ENCODE results near the gene MINDY4.

Gene MINDY4

GRCh38 chr7:30903146-30903545 is 131.9 kb downstream of the MINDY4 start:
- DNase-seq (ENCODE audit: low read depth): no peak

- no peak for DNase-seq (ENCODE audit: low read depth)
These were observed 133.3 kb downstream of the MINDY4 start for GRCh38 chr7:30904561-30904960.

DNA sequence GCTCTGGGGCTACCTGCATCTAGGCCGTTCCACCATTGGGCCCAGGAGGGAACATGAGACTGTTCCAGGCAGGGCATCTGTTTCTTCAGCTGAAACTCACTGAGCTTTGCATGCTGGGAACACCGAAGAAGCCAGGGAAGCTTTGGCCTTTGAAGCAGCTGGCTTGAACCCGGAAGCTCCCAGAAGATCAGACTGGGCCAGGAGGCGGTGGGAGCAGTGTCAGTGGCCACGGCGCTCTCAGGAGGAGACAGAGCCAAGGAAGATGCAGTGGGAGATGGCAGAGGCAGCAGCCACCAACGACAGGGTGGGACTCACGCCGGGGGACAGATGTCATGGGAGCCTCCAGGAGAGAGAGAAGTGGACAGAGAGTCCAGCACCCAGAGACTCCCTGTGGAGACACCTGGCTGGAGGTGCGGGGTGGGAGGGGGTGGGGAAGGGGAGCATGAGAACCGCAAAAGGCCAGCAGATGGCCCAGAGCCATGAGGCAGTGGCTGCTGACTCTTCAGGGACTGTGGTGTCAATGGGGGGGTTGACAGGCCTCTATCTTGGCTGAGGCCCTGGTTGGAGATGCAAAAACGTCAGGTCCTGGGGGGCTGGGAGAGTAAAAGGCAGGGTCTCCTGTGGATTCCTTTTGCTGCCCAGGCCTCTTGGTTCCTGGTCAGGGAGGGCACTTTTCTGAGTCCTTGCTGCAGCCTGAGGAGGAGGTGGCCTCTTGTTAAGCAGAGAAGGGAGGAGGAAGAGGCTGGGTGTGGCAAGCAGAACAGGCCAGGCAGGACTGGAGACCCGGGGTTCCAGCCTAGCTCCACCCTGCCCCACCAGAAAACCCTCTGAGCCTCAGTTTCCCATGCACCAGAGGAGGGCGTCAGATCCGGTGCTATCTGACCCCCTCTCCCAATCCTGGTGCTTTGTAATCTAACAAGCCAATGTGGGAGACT is 134.1 kb downstream of the MINDY4 start:
- no peak for DNase-seq (ENCODE audit: low read depth)

DNA sequence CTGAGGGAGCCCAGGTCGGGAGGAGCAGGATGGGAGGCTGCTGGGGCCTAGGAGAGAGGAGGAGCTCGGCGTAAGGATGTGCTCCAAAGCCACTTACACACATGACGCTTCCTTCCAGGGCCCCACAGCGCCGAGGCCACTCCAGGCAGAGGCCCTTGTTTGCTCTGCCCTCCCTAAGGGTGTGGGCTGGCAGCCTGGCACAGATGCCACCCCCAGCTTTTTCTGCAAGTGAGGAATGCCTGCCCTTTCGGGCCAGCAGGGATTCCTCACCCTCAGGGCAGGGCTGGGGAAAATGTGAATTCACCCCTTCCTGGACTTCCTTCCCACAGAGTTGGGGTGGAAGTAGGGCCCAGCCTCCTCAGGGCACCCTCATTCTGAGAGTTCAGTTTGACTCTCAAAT is 134.8 kb downstream of the MINDY4 start:
- DNase-seq (ENCODE audit: low read depth): peak; percentile 33

DNA sequence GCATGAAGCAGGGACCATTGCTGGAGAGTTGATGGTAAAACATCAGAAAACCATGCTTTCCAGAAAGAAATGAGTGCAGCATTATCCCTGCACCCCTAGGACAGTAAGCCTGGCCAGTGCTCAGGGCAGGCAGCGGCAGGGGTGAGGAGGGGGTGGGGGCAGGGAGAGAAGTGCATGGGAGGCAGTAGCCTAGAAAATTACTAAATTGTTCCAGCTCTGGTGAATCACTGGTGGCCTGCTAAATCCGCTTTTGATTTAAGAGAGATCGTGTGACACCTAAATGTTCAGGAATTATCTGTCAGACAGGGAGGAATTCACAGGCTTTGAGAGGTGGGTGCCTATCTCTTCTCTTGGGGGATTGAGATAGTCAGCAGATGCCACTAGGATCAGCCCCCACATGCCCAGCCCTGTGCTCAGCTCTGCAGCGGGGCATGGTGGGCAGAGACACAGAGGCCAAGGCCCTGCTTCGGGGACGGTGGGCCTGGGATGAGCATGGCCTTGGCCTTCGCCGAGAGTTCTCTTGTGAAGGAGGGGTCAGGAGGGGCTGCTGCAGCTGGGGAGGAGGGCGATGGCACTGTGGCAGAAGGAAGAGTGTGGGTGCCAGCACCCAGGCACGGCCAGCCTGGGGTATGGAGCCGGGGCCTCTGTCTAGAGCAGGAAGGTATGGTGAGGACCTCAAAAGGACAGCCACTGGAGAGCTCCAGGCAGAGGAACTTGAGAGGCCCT is 135.5 kb downstream of the MINDY4 start:
- DNase-seq (ENCODE audit: low read depth): peak; percentile 84

GRCh38 chr7:30907527-30908267 is 136.5 kb downstream of the MINDY4 start:
- peak; percentile 55 for DNase-seq (ENCODE audit: low read depth)

DNA sequence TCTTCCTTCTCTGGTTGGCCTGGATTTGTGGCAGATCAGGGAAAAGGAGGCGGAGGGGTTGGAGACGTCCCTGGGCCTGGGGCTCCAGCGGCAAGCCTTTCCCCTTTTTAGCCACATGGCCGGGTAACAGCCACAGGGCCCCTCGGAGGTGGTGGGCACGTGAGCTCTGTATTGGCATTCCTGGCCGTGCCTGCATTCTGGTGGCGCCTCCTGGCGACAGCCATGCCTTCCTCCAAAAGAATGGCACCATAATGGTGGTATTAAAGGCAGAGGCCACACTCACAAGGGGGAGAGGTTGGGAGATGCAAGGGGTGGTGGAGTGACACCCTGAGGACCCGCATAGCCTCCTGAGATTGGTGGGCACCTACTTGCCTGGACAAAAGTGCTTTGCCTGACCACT is 137.5 kb downstream of the MINDY4 start:
- DNase-seq (ENCODE audit: low read depth): no peak

GRCh38 chr7:30909431-30909830 is 138.2 kb downstream of the MINDY4 start:
- DNase-seq (ENCODE audit: low read depth): no peak

- no peak for DNase-seq (ENCODE audit: low read depth)
These were observed 139.3 kb downstream of the MINDY4 start for GRCh38 chr7:30910411-30911073.

DNA sequence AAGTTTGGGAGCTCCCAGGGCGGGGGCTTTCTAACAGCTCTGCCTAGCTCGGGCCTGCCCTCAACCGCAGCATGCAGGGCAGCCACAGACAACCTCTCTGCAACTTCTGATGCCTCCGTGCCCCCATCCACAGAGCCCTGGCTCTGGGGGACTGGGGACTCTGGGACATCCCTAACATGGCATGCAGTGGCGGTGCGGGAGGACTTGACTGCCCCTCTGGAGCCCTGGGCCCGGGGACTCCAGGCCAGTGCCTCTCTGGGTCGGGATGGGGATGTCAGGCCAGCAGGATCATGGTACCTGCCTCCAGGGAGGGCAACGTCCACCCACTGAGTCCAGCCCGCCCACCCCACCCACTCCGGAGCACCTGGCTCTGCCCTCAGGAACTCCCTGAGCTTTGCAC is 139.9 kb downstream of the MINDY4 start:
- DNase-seq (ENCODE audit: low read depth): no peak

- DNase-seq (ENCODE audit: low read depth): peak; percentile 63
These were observed 140.3 kb downstream of the MINDY4 start, which contains the start of gene AQP1 for GRCh38 chr7:30911561-30911969. Gene AQP1, plus strand, starts transcription at chr7:30911853. Its CDS starts 57 bp downstream, at chr7:30911910.

- no peak for DNase-seq (ENCODE audit: low read depth)
These were observed 141.0 kb downstream of the MINDY4 start for GRCh38 chr7:30912021-30912730.

DNA sequence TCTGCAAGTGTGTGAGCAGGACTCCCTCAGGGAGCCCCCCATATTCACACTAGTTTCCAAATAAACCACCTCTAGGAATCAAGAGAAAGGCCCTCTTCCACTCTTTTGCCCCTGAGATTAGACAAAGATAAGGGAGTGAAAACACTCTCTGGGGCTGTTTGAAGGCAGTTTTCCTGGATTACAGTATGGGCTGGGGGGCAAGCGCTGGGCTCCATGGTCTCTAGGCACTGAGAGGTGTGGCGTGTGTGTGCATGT is 141.4 kb downstream of the MINDY4 start:
- no peak for DNase-seq (ENCODE audit: low read depth)

DNA sequence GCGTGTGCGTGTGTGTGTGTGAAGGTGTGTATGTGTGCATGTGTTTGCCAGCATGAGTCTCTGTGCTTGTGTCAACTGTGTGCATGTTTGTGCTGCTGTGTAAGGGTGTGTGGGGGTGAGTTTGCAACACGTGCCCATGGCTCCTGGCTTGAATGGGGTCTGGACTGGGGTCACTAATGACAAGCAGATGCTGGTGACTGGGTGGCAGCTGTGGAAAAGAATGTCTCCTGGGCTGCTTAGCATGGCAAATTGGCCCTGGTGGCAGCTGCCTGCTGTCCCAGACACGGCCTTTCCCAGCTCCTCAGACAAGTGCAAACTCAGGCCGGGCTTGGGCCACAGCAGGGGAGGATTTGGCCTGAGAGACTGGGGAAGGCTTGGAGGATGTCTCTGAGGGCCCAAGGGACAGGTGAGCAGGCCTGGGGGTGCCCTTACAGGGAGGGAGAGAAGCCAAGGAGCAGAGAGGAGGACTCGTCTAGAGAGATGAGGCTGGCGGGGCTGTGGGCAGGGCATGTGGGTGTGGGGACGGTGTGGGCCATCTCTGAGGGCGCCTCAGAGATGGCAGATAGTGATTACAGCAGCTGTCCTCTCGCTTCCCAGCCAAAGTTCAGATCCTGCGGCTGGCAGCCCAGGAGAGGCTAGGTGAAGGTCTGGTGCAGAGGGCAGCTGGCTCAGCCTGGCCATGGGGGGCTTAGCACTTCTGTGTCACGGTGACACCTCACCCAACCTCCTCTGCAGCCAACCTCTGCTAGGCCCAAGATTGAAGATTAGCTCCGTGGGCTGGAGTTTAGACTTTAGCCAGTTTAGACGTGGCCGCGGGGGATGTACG is 142.0 kb downstream of the MINDY4 start:
- DNase-seq (ENCODE audit: low read depth): no peak

GRCh38 chr7:30913821-30914515 is 142.8 kb downstream of the MINDY4 start:
- no peak for DNase-seq (ENCODE audit: low read depth)

- DNase-seq (ENCODE audit: low read depth): peak; percentile 87
These were observed 143.4 kb downstream of the MINDY4 start for GRCh38 chr7:30914596-30914995.

GRCh38 chr7:30915005-30915601 is 143.9 kb downstream of the MINDY4 start:
- peak; percentile 60 for DNase-seq (ENCODE audit: low read depth)

DNA sequence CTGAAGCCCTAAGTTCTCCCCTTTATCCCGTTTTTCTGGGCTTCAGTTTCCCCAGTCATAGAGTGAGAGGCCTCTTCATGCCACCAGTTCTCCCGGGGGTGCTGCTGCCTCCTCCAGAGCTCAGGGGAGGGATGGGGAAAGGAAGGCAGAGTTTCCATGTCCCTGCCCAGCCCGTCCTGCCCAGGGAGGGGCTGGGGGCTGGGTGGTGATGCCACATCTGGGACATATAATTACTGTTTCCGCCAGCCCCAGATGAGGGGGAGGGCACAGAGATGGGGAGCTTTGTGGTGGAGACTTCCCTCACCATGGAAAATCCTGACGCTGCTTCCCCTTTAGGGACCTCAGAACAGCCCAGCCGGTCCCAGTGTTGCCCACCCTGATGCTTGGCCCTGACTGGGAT is 144.5 kb downstream of the MINDY4 start:
- DNase-seq (ENCODE audit: low read depth): no peak

DNA sequence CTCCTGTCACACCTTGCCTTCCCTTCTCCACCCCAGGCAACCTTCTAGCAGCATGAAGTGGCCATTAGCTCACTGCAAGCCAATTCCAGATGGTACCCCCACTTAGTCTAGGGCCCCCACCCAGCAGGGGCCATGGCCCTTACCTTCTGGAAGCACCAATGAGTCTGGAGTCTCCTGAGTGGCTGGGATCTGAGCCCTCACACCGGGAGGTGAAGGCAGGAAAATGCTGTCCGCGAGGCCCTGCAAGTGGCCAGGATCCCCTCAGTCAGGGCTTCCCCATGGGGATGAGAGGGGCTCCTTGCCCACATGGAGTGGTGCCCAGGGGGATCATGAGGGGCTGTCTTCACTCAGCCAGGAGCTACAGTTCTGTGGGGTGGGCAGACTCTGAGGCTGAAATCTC is 145.0 kb downstream of the MINDY4 start:
- DNase-seq (ENCODE audit: low read depth): no peak

DNA sequence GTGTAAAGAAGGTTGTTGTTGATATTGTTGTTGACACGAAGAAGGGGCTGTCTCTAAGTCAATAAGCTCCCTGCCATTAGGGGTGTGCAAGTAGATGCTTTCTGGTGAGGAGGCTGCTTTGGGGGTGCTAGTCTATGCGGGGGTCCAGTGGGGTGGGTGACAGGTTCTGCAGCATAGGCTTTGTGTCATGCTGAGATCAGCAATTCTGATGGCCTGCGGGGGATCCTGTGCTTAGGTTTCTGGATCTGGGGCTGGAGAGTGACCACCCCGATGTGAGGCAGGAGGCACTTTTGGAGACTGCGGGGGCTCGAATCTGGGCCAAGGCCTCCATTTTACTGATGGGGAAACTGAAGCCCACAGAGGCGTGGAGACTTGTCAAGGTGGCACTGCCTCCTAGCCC is 145.6 kb downstream of the MINDY4 start:
- no peak for DNase-seq (ENCODE audit: low read depth)
